Measurements from ENCODE around the gene S1PR5. TPM values are rescaled to one million over a fixed set of nuclear protein-coding genes. Genes with fewer than 3 reads are reported as not detected.

S1PR5 gene
- total and polyA plus RNA-seq, 2 of the 8 experiments (the other 6 are each of a cell fraction or from before 2014, with no cell fraction given), result 2.4 to 8.6 TPM

DNA sequence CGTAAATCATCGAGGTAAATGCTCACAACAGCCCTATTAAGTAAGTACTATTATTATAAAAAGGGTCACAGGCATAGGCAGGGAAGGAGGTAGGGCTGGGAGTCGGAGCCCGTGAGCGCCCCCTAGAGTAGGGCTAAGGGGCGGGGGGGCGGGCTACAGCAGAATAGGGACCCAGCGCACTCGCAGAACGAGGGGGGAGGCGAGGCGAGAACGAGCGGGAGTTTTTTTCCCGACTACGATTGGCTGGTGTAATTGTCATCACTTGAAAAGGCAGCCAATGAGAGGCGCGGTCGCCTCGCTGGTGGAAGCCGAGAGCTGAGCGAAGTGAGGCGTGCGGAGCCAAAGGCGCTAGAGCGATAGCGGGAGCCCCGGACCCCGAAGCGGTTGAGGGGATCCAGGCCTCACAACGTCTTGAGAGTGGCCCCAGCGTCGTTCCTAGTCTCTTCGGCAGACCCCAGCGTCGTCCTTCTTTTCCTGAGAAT, 38.3 kb downstream of the S1PR5 start:
- Histone ChIP-seq H3K23ac (ENCODE audit: insufficient read length) (no peak overlapping the region), H3K4me2 (ENCODE audit: insufficient read depth in 1 of 2, low read depth in 2 of 2, low read length in 2 of 2) (peak overlapping the region; percentile 56), H3K4me1 (replicated peaks in 1 of 4; ENCODE audit: control insufficient read depth in 3 of 4, insufficient read depth in 4 of 4, low read length in 3 of 4) (peaks cover 0 to 4% (median 0%) of the 10 kb centered on the region in 4 experiments; a peak in 2 of 7 replicates), H3K14ac (ENCODE audit: insufficient read length) (no peak overlapping the region), H3K9me3 (ENCODE audit: insufficient read depth in 2 of 2, low read depth in 1 of 2, low read length in 1 of 2) (no peaks in the 10 kb centered on the region; a peak in 1 of 4 replicates), H3K18ac (ENCODE audit: extremely low read depth, low read length) (0 out of 2 replicates have a peak overlapping the region, but pooled peaks have one; percentile 48), H2BK20ac (ENCODE audit: low read length) (no peak overlapping the region), H2BK15ac (ENCODE audit: low read length) (no peak overlapping the region), H3K4ac (replicated peaks; ENCODE audit: insufficient read length, low read depth, low read length) (no peak overlapping the region), H2BK120ac (replicated peaks; ENCODE audit: low read depth, low read length) (no peak overlapping the region), H3K27ac (ENCODE audit: low read depth, low read length) (no peak overlapping the region), H2BK5ac (ENCODE audit: low read depth, low read length) (no peak overlapping the region), H2AK5ac (ENCODE audit: low read depth, low read length) (no peak overlapping the region), H2AFZ (ENCODE audit: low read length) (0 out of 2 replicates have a peak overlapping the region, but pooled peaks have one; percentile 69), H4K20me1 (replicated peaks in 1 of 2; ENCODE audit: control insufficient read depth in 1 of 2, insufficient read depth in 2 of 2, low read length in 2 of 2) (no peaks in the 10 kb centered on the region), H3K4me3 (ENCODE audit: extremely low read depth in 1 of 4, insufficient read depth in 2 of 4, low read depth in 3 of 4, low read length in 4 of 4) (peak overlapping the region in 1 of 4 experiments; percentile 36; a peak in 2 of 8 replicates), H3K23me2 (ENCODE audit: low read depth, low read length) (no peaks in the 10 kb centered on the region; the same call in 1 of the 2 replicates), H3K36me3 (ENCODE audit: control insufficient read depth in 2 of 4, insufficient read depth in 4 of 4, low read length in 3 of 4) (no peaks in the 10 kb centered on the region), H3K9ac (replicated peaks in 1 of 4; ENCODE audit: extremely low read depth in 1 of 4, low read depth in 3 of 4, low read length in 3 of 4) (no peak overlapping the region; a peak in 1 of 7 replicates), H4K8ac (ENCODE audit: extremely low read depth, insufficient read depth, low read length) (no peak overlapping the region), H4K91ac (replicated peaks; ENCODE audit: insufficient read length, low read length) (no peak overlapping the region), H3K27me3 (replicated peaks in 1 of 4; ENCODE audit: control insufficient read depth in 3 of 4, extremely low read depth in 1 of 4, insufficient read depth in 3 of 4, low read length in 3 of 4) (peaks cover 6 to 11% (median 9%) of the 10 kb centered on the region in 4 experiments), H4K5ac (ENCODE audit: insufficient read length, low read depth, low read length) (no peak overlapping the region), H3K79me2 (ENCODE audit: control insufficient read depth in 1 of 2, insufficient read depth in 2 of 2, low read length in 2 of 2) (no peaks in the 10 kb centered on the region), H2BK12ac (ENCODE audit: low read depth, low read length) (no peak overlapping the region), H3K79me1 (ENCODE audit: low read depth, low read length) (no peaks in the 10 kb centered on the region), H3K56ac (replicated peaks; ENCODE audit: insufficient read length, low read depth, low read length) (no peak overlapping the region)
- ChIA-PET POLR2A (ENCODE audit: partially characterized antibody) (interaction anchor here (1.0 to 1.1 kb wide), 4 partner anchors 11 to 20 kb away, joined by 3 to 5 read pairs (median 3); no protein-coding TSS in a partner anchor), CTCF (ENCODE audit: partially characterized antibody) (interaction anchor here (0.6 to 5.1 kb wide), 17 partner anchors 13 to 377 kb away, joined by 3 to 29 read pairs (median 4); no protein-coding TSS in a partner anchor)
- peak; percentile 81 for FAIRE-seq
- 5% methylated on average over 25 of the region's 36 CpGs; no CpG with 5 or more reads in 1 of the 2 experiments for WGBS, 2 experiments (ENCODE audit: extremely low coverage in 1 of 2, insufficient coverage in 1 of 2, insufficient read length in 1 of 2, insufficient replicate concordance in 2 of 2, low coverage in 1 of 2, low lambda C conversion rate in 2 of 2, missing lambda C conversion rate in 1 of 2)
- DNase-seq (ENCODE audit: low read depth in 1 of 2, low spot score in 2 of 2), result peak; percentile 80 to 89
- 0 out of 2 replicates have a peak, but pooled peaks have one; percentile 9 for TF ChIP-seq PHF8 (conservative IDR thresholded peaks at IDR 0.05; ENCODE audit: low read depth, low read length)
- no peak for TF ChIP-seq NANOG (IDR thresholded peaks at IDR 0.05; ENCODE audit: insufficient read depth, low read depth, low read length, poor library complexity, severe bottlenecking)
- TF ChIP-seq HDAC2 (IDR thresholded peaks at IDR 0.05; ENCODE audit: borderline replicate concordance in 1 of 2, low read depth in 2 of 2, low read length in 2 of 2), result no peak
- TF ChIP-seq CTBP2 (IDR thresholded peaks at IDR 0.05; ENCODE audit: borderline replicate concordance, insufficient read depth, insufficient read length, low read length), result no peak
- TF ChIP-seq BRCA1 (IDR thresholded peaks at IDR 0.05; ENCODE audit: low read depth, low read length), result no peak
- TF ChIP-seq SP1 (IDR thresholded peaks at IDR 0.05; ENCODE audit: low read depth, low read length), result peak; percentile 90
- peak; percentile 75 for TF ChIP-seq CHD2 (IDR thresholded peaks at IDR 0.05; ENCODE audit: low read length)
- TF ChIP-seq, protein P1, sequence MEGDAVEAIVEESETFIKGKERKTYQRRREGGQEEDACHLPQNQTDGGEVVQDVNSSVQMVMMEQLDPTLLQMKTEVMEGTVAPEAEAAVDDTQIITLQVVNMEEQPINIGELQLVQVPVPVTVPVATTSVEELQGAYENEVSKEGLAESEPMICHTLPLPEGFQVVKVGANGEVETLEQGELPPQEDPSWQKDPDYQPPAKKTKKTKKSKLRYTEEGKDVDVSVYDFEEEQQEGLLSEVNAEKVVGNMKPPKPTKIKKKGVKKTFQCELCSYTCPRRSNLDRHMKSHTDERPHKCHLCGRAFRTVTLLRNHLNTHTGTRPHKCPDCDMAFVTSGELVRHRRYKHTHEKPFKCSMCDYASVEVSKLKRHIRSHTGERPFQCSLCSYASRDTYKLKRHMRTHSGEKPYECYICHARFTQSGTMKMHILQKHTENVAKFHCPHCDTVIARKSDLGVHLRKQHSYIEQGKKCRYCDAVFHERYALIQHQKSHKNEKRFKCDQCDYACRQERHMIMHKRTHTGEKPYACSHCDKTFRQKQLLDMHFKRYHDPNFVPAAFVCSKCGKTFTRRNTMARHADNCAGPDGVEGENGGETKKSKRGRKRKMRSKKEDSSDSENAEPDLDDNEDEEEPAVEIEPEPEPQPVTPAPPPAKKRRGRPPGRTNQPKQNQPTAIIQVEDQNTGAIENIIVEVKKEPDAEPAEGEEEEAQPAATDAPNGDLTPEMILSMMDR (IDR thresholded peaks at IDR 0.05; ENCODE audit: control extremely low read depth in 1 of 3, insufficient read depth in 1 of 3, low read depth in 1 of 3, low read length in 3 of 3), result peak; percentile 43 to 61 (median 51)

Measured in H1 (cell line).